Stimulated activated CD4-positive, alpha-beta T cell treated with anti-CD3 and anti-CD28 coated beads, Interleukin-15, amount 100 ng/mL, for 24 hours (primary cell): ENCODE data around the gene CIPC.

Experiments
- DNase-seq: peaks from one replicate; pipeline ENCODE4 v3.0.0-alpha.2; 2020

CIPC gene

GRCh38 chr14:77104393-77104792 is 6.3 kb downstream of the CIPC start:
- no peak for DNase-seq

GRCh38 chr14:77105145-77105939 is 7.3 kb downstream of the CIPC start:
- DNase-seq = no peak

GRCh38 chr14:77106666-77107065 is 8.6 kb downstream of the CIPC start:
- DNase-seq = no peak

GRCh38 chr14:77107228-77107627 is 9.2 kb downstream of the CIPC start:
- no peak for DNase-seq

GRCh38 chr14:77108753-77109152 is 10.7 kb downstream of the CIPC start:
- DNase-seq = no peak

DNA sequence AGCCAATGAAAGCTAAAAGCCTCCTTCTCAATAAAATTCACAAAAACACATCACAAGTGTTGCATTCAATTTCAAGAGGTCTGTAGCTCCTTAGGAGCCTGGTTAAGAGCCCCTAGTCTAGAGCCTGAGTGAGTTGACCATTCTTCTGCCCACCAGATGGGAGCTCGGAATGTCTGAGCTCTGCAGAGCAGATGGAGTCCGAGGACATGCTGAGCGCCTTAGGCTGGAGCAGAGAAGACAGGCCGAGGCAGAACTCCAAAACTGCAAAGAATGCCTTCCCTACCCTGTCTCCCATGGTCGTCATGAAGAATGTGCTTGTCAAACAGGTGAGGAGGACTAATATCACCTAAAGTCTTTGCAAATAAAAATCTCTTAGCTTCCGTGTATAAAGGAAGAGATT is 11.6 kb downstream of the CIPC start:
- no peak for DNase-seq

- DNase-seq = no peak
Measured at GRCh38 chr14:77110286-77110685, 12.2 kb downstream of the CIPC start.

DNA sequence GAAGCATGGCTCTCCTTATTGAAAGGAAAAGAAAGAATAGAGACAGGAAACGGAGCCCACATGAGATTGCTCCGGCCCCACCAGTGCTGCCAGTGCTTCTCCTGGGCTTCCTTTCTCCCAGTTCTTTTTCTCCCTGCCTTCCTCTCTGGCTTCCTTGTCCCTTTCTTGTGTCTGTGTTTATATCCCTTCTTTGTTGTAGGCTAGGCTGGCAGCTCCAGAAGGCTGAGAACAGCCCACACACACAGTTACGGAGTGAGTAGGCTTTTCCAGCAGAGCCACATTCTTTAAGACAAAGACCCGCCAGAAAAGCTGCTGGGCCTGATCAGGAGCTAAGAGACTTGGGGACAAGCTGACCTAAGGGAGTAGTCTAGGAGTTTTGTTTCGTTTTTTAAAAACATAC is 13.0 kb downstream of the CIPC start:
- DNase-seq = no peak

- no peak for DNase-seq
Measured at GRCh38 chr14:77113644-77114043, 15.6 kb downstream of the CIPC start.

DNA sequence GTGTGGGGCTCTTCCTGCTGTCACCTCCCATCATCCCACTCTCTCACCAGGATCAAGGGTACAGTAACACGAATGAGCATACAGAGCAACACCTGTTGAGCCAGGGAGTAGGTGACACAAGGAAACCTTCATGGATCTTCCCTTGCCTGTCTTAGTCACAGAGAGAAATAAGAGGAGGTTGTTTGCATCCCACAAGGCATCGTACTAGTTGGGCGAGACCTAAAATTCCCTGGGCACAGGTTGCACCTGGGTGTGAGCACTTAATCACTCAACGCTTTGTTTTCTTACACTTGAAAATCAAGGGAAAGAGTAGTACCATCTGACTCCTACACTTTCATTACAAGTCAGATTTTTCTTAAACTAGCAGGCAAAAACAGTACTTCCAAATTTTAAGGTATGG is 16.6 kb downstream of the CIPC start:
- DNase-seq = no peak

- no peak for DNase-seq
Measured at GRCh38 chr14:77116172-77116817, 18.2 kb downstream of the CIPC start.

- no peak for DNase-seq
Measured at GRCh38 chr14:77119851-77120250, 21.8 kb downstream of the CIPC start.

DNA sequence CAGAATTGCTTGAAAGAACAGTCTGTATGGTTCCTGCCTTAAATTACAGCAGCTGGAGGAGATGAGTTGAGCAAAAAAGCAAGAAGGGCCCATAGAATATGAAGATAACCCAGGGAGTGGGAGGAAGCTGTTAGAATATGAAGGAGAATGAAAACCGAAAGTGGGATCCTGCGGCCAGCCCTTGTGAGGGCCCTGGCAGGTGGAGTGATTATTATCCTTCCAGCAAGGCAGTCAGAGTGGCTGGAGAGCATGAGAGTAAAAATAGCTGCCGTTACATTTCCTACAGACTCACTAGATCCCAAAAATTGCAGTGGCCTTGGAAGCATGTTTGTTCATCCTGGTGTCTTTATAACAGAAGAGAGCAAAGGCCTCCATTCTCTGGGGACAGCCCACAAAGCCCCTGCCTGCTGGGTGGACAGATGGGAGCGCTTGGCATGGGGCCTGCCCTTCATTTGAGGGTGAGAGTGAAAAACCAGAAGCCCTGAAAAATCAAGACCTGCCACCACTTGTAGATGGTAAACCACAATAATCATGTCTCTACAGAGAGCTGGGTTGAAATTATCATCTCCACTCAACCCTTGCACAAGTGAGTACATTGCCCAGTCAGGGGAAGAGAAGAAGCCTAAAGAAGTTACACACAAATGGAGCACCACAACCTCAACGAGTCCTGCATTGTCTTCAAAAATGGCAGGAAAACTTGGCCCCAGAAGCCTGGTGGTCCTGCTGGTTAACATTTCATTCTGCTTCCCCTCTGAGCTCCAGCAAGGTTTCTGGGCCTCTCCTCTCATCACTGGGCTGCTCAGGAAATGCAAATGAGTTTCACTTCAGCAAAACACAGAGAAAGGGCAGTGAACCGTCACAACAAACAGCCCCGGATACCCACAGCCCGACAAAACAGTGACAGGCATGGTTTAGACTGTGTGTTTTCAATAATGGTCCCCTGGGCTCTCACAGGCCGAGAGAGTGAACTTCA is 23.0 kb downstream of the CIPC start:
- DNase-seq = peak; percentile 16

- no peak for DNase-seq
Measured at GRCh38 chr14:77122526-77123125, 24.6 kb downstream of the CIPC start.

- DNase-seq = no peak
Measured at GRCh38 chr14:77123381-77124325, 25.6 kb downstream of the CIPC start.

DNA sequence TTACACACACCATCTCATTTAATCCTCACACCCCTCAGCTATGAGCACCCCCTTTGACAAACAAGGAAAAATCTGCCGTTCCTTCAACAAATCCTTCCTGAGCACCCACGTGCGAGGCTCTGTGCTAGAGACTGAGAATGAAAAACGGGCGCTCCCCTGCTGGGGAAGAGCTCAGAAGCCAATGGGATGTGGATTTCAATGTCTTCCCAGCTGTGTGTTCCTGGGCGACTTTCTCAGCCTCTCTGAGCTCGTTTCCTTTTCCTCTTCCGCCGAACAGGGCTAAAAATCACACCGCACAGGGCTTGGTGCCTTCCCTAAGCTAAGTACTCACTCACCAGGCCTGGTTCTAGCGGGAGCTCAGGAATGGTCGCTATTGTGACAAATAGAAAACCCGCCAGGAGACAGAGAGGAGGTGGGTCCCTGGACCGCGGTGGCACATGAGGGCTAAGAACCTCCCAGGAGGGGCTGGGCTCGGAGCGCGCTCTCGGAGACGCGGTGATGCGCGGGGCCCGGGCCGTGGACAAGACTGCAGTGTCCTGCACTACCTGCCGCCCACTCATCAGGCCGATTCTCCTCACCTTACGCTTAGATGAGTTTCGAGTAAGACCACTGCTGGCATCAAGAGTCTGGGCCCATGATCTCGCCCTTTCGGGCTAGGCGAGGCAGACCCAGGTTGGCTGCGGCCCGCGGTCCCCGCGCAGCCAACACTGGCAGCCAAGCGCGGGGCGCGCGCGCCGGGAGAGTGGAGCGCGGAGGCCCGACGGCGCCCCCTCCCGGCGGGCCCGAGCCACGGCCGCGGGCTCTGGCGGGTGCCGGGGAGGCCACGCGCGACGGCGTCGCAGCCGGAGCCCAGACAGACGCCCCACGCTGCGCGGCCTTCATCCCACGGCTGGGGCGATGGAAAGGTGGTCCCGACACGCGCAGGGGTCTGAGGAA is 26.6 kb downstream of the CIPC start:
- DNase-seq = peak; percentile 66

GRCh38 chr14:77125281-77125801 is 27.3 kb downstream of the CIPC start:
- no peak for DNase-seq

DNA sequence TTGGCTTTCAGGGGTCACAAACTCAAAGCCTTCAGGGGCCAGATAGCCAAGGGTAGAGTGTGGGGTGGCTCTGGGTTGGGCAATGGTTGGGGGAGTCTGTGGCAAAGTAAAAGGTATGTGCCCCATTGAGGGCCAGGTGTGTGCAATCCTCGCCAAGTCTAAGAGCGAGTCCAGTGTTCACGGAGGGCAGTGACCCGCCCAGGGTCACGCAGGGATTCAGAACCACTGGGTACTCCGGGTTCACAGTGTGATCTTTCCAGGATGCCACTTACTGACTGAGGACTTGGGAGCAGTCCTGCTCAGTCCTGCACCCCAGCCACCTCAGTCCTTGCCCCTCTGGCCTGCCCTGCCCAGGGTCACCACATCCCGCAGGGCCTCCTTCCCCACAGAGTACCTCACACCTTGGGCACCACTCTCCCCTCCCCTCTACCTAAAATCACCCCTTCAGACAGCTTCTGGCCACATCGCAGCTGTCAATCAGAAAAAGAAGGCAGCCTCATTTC is 27.8 kb downstream of the CIPC start:
- DNase-seq = no peak

DNA sequence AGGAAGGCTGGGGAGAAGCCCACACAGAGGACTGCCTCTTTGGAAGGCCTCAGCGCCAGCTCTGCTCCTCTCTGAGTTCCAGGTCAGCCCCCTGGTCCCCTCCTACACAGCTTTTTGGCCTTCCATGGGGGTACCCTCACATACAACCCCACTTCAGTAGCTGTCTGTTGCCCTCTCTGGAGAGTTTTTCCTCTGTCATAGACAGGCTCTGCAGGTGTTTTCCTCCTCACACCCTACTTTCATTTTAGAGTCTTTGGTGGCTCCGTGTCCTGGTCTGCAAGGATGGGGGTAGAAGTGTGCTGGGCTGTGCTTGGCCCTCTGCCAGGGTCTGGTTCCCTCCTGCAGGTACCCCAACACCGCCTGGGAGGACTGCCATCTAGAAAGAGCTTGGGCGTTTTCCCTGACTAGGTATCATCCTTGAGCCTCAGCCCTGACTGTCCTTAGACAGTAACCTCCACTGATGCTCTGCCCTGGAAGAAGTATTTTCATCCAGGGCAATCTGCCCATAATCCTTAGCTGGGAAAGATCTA is 28.5 kb downstream of the CIPC start:
- DNase-seq = no peak

DNA sequence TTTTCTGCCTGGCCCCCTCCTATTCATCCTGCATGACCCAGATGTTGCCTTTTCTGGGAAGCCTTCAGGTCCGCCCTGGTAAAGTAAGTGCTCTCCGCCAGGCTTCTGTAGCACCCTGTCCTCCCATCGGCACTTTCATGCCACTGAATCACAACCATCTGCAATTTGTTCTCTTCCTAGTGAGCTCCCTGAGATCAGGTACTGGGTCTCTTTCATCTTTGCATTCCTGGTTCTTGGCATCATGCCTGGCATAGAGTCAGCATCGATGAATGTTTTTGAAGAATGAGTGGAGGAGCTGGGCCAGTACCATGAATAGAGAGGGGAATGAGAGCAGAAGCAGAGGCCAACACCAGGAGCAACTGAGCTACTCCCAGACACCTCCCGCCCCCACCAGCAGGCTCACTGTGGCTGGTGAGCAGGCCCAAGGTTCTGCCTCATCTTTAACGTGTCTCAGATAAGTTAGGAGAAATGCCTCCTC is 30.4 kb downstream of the CIPC start:
- DNase-seq = no peak
